GM18498 (cell line): Measurements from ENCODE around the gene MED13L.

ENCODE experiments used
- ATAC-seq: cut with Tn5 transposase; IDR thresholded peaks from one replicate; pipeline ENCODE4 v1.9.1; 2021; ENCODE audit warnings: mild to moderate bottlenecking, moderate library complexity; ENCODE audit not compliant: unreplicated experiment

The MED13L gene

GRCh38 chr12:116216022-116216756, 61.3 kb downstream of the MED13L start:
- no peak for ATAC-seq

- ATAC-seq = no peak
These were observed 62.5 kb downstream of the MED13L start for GRCh38 chr12:116215023-116215422.

DNA sequence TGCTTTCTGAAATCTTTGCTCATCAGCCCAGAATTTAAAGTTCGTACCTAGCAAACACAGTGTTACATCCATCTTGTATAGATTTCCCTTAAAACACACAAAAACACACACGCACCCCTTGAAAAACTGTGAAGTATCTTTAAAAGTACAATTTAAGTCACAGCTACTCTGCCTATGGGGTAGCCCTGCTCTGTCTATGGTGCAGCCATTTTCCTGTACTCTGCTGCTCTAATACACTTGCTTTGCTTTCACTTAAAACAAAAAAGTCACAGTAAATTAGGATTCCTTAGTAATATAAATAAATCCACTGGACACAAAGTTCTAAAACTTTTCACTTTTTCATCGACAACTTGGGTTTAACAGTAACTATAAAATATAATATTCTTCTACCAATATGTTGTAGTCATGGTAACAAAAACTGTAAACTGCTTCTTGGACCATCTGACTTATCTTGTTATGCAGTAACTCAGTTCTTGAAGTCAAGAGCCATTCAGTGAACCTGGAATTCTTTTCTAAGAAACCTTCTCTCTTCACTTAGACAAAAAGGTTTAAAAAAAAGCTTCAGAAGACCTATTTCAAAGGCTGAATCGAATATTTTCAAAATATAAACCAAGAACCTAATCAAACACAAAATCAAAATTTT, 63.5 kb downstream of the MED13L start:
- no peak for ATAC-seq

- ATAC-seq = no peak
These were observed 64.5 kb downstream of the MED13L start for GRCh38 chr12:116213014-116213413.

DNA sequence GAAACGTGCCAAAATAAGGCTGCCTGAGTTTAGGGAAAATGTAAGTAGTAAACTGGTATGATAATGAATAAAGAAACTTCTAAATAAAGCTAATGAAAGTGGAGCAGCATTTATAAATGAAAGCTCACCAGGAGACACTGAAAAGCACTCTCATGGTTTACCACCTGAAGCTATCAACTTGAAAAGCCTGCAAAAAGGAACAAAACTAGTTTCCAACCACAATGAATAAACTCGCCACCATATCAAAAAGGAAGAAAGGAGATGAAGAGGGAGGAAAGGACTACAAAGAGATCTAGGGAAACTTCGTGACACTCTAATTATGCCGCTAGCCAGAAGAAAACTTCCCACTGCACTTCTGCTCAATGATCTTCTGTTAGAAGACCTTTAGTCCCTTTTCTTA, 66.7 kb downstream of the MED13L start:
- no peak for ATAC-seq

GRCh38 chr12:116210131-116210530, 67.4 kb downstream of the MED13L start:
- no peak for ATAC-seq

GRCh38 chr12:116209503-116209902, 68.0 kb downstream of the MED13L start:
- no peak for ATAC-seq

DNA sequence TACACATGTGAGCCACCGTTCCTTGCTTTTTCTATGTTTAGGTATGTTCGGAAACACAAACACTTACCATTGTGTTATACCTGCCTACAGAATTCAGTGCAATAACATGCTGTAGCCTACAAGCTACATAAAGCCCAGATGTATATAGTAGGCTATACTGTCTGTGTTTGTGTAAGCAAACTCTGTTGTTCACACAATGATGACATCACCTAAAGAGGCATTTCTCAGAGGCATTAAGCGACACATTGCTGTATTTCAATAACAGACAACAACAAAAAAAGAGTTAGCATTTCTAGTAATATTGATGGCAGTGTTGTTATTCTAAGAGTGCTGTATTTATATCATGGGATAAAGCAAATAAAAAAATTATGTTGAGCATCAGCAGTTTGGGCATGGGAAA, 70.2 kb downstream of the MED13L start:
- ATAC-seq = no peak

DNA sequence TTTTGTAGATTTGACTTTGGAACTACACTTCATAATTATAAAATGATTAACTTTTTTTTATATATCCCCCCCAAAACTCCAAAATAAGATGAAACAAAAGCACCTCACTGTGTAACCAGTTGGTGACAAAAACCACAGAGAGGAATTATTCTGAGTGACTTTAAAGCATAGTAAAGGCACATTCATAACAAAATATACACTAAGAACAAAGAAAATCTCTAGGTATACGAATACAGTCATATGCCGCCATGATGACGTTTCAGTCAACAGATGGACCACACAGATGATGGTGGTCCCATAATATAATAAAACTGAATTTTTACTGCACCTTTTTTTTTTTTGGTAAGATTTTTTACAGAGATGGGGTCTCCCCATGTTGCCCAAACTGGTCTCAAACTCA, 70.7 kb downstream of the MED13L start:
- ATAC-seq = no peak

- no peak for ATAC-seq
These were observed 72.7 kb downstream of the MED13L start for GRCh38 chr12:116204785-116205184.

- ATAC-seq = no peak
These were observed 73.3 kb downstream of the MED13L start for GRCh38 chr12:116204169-116204568.

- ATAC-seq = no peak
These were observed 74.6 kb downstream of the MED13L start for GRCh38 chr12:116202940-116203339.

DNA sequence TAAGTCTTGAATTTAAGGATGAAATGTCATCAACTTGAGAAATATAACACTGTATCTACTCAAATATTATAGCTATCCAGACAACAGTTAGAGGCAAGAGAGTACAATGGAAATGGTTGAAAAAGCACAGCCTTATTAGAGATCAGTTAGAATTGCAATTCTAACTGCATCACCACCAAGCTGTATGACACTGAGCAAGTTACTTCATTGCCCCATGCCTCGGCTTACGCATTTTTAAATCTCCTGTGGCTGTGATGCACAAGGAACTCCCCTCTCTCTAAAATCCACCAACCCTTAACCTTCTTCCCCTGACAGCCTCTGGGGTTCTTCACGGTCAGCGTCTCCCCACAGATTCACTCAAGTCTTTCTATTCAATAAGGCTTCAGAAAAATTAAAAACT, 75.1 kb downstream of the MED13L start:
- no peak for ATAC-seq

- no peak for ATAC-seq
These were observed 75.6 kb downstream of the MED13L start for GRCh38 chr12:116201908-116202307.

- no peak for ATAC-seq
These were observed 76.1 kb downstream of the MED13L start for GRCh38 chr12:116201359-116201758.

DNA sequence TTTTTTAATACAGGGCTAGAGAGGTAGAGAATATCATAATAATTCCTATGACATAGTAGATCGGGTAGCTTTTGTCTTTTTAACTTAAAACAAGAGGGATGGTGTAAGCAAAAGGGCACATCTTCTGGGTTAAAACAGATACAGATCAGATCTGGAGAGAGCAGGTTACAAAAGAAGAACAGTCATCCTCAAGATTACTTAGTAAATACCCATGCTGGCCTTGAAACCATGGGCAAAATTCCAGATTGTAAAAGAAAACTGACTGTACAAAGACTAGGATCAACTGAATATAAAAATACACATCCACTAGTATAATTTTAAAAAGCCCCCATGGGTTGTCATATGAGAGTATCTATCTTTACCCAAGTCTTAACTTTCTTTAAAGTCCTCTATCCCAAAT, 76.7 kb downstream of the MED13L start:
- ATAC-seq = no peak

DNA sequence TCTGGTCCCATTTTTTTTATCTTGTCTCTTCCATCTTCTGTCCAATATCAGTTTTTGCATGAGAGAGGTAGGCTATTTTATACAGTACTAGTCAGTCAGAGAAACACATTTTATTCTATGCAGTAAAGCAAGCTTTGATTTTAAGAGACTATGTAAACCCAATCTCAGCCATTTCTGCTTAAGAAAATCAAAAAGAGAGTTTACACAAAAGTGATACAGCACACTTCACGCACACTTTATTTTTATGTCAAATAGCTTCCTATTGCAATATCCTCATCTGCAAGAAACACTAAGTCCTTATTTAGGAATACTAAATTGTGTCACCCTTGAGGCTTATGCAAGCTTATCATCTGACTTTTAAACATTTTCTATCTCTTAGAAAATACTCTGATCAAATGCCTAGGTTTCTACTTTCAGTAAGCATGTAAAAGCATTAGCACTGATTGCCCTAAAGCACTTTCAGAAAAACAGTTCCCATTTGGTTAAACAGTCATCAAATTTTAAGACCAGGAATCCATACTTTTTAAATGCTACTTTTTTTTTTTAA, 78.3 kb downstream of the MED13L start:
- ATAC-seq = no peak

DNA sequence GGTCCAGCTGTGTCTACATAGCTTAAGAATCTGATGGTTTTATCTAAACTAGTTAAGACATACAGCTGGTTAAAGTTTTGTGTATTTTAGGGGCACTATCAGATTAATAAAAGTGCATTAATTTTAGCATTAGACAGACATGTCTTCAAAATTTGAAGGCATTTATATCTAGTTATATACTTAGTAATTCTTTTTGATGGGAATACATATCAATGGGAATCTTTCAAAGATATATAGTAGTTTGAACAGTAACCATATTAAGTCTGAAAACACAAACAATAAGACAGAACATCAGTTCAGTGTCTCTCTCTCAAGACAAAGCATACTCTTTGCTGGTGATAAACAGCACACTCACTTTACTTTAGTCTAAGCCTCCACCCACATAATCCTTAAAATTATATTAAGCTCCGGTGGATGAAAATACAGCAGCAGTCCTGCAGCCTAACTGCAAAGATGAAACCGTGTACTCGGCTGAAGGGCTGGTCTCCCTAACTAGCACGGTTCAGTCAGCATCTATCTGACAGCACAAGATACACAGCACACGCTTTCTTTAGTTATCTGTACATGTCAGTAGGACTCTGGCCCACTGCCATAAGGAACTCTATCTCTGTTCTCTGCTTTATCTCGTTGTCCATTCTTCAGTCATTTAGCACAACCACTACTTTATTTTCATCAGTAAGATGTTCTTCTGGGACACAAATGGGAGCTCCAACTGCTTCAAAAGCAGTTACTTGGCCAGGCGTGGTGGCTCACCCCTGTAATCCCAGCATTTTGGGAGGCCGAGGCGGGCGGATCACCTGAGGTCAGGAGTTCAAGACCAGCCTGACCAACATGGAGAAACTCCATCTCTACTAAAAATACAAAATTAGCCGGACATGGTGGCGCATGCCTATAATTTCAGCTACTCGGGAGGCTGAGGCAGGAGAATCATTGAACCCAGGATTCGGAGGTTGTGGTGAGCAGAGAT, 80.5 kb downstream of the MED13L start:
- ATAC-seq = no peak

DNA sequence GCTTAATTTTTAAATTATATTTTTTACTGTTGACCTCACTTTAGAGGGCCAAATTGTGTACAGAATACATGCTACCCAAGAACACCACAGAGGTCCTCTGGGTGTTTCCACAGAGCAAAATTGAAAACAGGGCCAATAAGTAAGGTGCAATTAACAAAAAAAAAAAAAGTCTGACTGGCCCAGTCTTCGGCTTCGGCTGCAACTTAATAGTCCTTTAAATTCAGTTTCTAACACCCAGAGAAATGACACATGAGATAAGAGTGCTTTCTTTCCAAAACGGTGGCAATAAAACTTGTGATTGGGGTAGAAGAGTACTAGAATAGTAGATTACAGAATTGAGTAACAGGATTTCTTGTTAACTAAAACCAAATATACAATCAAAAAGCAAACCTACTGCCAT, 81.3 kb downstream of the MED13L start:
- ATAC-seq = no peak

- ATAC-seq = peak; percentile 83
These were observed 82.5 kb downstream of the MED13L start for GRCh38 chr12:116194935-116195431.

DNA sequence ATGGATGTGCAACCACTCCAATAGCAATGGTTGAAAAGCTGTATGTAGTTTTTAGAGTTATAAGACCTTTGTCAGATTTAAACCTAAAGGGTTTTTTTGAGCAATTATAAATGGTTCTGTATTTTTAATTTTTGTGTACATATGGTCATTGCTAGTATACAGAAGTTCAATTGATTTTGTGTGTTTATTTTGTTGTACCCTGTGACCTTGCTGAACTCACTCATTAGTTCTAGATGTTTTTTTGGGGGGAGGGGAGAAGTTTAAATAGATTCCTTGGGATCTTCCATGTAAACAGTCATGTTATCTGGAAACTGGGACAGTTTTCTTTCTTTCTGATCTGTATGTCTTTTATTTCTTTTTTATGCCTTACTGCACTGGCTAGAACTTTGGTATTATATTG, 87.8 kb downstream of the MED13L start:
- ATAC-seq = no peak
